ENCODE measurements around the gene SMARCA2.

GRCh38 chr9:2128618-2129017, 113.5 kb downstream of the SMARCA2 start:
- TF ChIP-seq CTCF (IDR thresholded peaks at IDR 0.05) (no peak), REST (IDR thresholded peaks at IDR 0.05) (no peak), HDAC2 (IDR thresholded peaks at IDR 0.05) (no peak), PHF8 (IDR thresholded peaks at IDR 0.05; ENCODE audit: borderline replicate concordance, low read depth) (no peak), EHMT2 (IDR thresholded peaks at IDR 0.05; ENCODE audit: low read depth) (no peak), EP300 (IDR thresholded peaks at IDR 0.05) (no peak), RFX5 (IDR thresholded peaks at IDR 0.05) (no peak), JUNB (IDR thresholded peaks at IDR 0.05) (no peak), ESRRA (IDR thresholded peaks at IDR 0.05; ENCODE audit: borderline replicate concordance, low read length) (no peak), PBX3 (IDR thresholded peaks at IDR 0.05) (no peak), POLR2A (IDR thresholded peaks at IDR 0.05; ENCODE audit: low read length) (no peak), CHD4 (IDR thresholded peaks at IDR 0.05; ENCODE audit: borderline replicate concordance) (no peak)
- TF ChIP-seq, protein P1, sequence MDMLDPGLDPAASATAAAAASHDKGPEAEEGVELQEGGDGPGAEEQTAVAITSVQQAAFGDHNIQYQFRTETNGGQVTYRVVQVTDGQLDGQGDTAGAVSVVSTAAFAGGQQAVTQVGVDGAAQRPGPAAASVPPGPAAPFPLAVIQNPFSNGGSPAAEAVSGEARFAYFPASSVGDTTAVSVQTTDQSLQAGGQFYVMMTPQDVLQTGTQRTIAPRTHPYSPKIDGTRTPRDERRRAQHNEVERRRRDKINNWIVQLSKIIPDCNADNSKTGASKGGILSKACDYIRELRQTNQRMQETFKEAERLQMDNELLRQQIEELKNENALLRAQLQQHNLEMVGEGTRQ (IDR thresholded peaks at IDR 0.05): no peak

Measured in A549 (cell line).